ENCODE data around the gene DNMT1. TPM values are rescaled to one million over a fixed set of nuclear protein-coding genes. Genes with fewer than 3 reads are reported as not detected.
A peak's percentile ranks its signal among the peaks of the same experiment; 100 is the strongest.

Gene DNMT1
- total RNA-seq, 1 experiment from 2014 or later: 144 TPM

DNA sequence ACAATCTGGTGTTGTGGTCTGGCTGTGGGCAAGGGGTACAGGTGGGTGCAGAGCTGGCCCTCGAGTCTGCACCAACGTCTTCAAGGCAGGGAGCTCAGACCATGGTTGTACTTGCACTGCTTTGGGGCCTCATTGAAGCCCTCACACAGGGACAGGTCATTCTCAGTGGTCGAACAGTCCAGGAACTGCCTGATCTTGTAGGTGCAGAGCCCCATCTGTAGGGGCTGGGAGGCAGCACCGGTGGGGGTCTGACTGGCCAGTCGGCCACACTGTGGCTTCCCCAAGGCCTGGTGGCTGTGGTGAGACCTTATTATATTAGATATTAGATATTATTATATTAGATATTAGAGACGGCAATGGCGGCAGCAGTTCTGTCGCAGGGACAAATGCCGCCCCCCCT lies 22.3 kb upstream of the DNMT1 start:
- Mint-ChIP-seq H3K4me3 (ENCODE audit: unreplicated experiment) (no peak overlapping the region), H3K9me3 (ENCODE audit: unreplicated experiment) (no peaks in the 10 kb centered on the region), H3K27ac (ENCODE audit: unreplicated experiment) (no peak overlapping the region), H3K4me1 (ENCODE audit: low read depth, unreplicated experiment) (no peaks in the 10 kb centered on the region), H3K27me3 (ENCODE audit: insufficient read depth, unreplicated experiment) (no peaks in the 10 kb centered on the region), H3K36me3 (ENCODE audit: insufficient read depth, unreplicated experiment) (peaks cover 2% of the 10 kb centered on the region)
- peak in 1 of 2 experiments; percentile 15 for TF ChIP-seq CTCF (IDR thresholded peaks at IDR 0.05; ENCODE audit: insufficient read depth in 1 of 2, low read depth in 1 of 2, low read length in 1 of 2, severe bottlenecking in 1 of 2, unreplicated experiment in 1 of 2)
- Histone ChIP-seq H3K27me3 (replicated peaks; ENCODE audit: control insufficient read depth, insufficient read depth, low read length) (no peaks in the 10 kb centered on the region), H3K4me1 (no peaks in the 10 kb centered on the region), H3K36me3 (ENCODE audit: control insufficient read depth, insufficient read depth, low read length) (no peaks in the 10 kb centered on the region), H3K4me3 (ENCODE audit: low read depth, low read length) (no peak overlapping the region), H3K9me3 (no peaks in the 10 kb centered on the region)
- CTCF ChIA-PET: interaction anchor here (0.6 to 0.7 kb wide), 2 partner anchors 21 to 189 kb away, joined by 4 read pairs; no protein-coding TSS in a partner anchor
- POLR2A ChIA-PET: no interaction called here
- DNase-seq: no peak
- no TSS peak for BruUV-seq (replicated peaks)
- intact Hi-C loops (cut with micrococcal nuclease; ENCODE audit: unreplicated experiment): no loop called here

- Mint-ChIP-seq H3K27ac (ENCODE audit: unreplicated experiment) (no peak overlapping the region), H3K27me3 (ENCODE audit: insufficient read depth, unreplicated experiment) (no peaks in the 10 kb centered on the region), H3K4me1 (ENCODE audit: low read depth, unreplicated experiment) (no peaks in the 10 kb centered on the region), H3K4me3 (ENCODE audit: unreplicated experiment) (no peak overlapping the region), H3K9me3 (ENCODE audit: unreplicated experiment) (no peaks in the 10 kb centered on the region), H3K36me3 (ENCODE audit: insufficient read depth, unreplicated experiment) (no peaks in the 10 kb centered on the region)
- Histone ChIP-seq H3K4me1 (no peaks in the 10 kb centered on the region), H3K4me3 (ENCODE audit: low read depth, low read length) (no peak overlapping the region), H3K9me3 (no peaks in the 10 kb centered on the region), H3K27me3 (replicated peaks; ENCODE audit: control insufficient read depth, insufficient read depth, low read length) (no peaks in the 10 kb centered on the region), H3K36me3 (ENCODE audit: control insufficient read depth, insufficient read depth, low read length) (no peaks in the 10 kb centered on the region)
- DNase-seq: peak in 1 of 2 experiments; percentile 18
- ChIA-PET CTCF (interaction anchor here (0.7 kb wide), 1 partner anchor 215 kb away, joined by 3 read pairs; no protein-coding TSS in a partner anchor), POLR2A (no interaction called here)
- no peak for TF ChIP-seq CTCF (IDR thresholded peaks at IDR 0.05; ENCODE audit: insufficient read depth in 1 of 2, low read depth in 1 of 2, low read length in 1 of 2, severe bottlenecking in 1 of 2, unreplicated experiment in 1 of 2)
- BruUV-seq (replicated peaks): no TSS peak
- intact Hi-C loops (cut with micrococcal nuclease; ENCODE audit: unreplicated experiment): no loop called here
These were observed 20.0 kb upstream of the DNMT1 start for GRCh38 chr19:10214784-10215183.

DNA sequence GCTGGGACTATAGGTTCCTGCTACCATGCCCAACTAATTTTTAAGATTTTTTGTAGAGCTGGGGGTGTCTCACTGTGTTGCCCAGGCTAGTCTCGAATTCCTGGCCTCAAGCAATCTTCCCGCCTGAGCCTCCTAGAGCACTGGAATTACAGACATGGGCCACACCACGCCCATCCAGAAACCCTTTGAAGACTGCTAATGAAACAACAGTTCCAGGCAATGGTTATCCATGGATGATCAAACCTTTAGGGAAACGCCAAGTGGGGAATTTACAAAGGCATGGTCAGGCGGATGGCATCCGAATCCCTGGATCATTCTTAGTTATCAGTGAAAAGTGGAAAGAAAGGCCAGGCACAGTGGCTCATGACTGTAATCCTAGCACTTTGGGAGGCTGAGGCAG lies 16.9 kb upstream of the DNMT1 start:
- Histone ChIP-seq H3K27me3 (replicated peaks; ENCODE audit: control insufficient read depth, insufficient read depth, low read length) (no peaks in the 10 kb centered on the region), H3K9me3 (peaks cover 5% of the 10 kb centered on the region; the same call in 1 of the 2 replicates), H3K4me1 (no peaks in the 10 kb centered on the region), H3K4me3 (ENCODE audit: low read depth, low read length) (no peak overlapping the region), H3K36me3 (ENCODE audit: control insufficient read depth, insufficient read depth, low read length) (no peaks in the 10 kb centered on the region)
- Mint-ChIP-seq H3K27ac (ENCODE audit: unreplicated experiment) (no peak overlapping the region), H3K4me3 (ENCODE audit: unreplicated experiment) (no peak overlapping the region), H3K27me3 (ENCODE audit: insufficient read depth, unreplicated experiment) (no peaks in the 10 kb centered on the region), H3K36me3 (ENCODE audit: insufficient read depth, unreplicated experiment) (no peaks in the 10 kb centered on the region), H3K4me1 (ENCODE audit: low read depth, unreplicated experiment) (no peaks in the 10 kb centered on the region), H3K9me3 (ENCODE audit: unreplicated experiment) (no peaks in the 10 kb centered on the region)
- DNase-seq: no peak
- BruUV-seq (replicated peaks): no TSS peak
- CTCF ChIA-PET: no interaction called here
- TF ChIP-seq CTCF (IDR thresholded peaks at IDR 0.05; ENCODE audit: insufficient read depth in 1 of 2, low read depth in 1 of 2, low read length in 1 of 2, severe bottlenecking in 1 of 2, unreplicated experiment in 1 of 2): no peak
- intact Hi-C loops (cut with micrococcal nuclease; ENCODE audit: unreplicated experiment): no loop called here
- POLR2A ChIA-PET: no interaction called here

Measured in Caco-2 (cell line).